Fibroblast of lung (primary cell): Measurements from ENCODE around the gene FAM47E. TPM values are rescaled to one million over a fixed set of nuclear protein-coding genes. Genes with fewer than 3 reads are reported as not detected.

Source experiments
- DNase-seq, 2 donors: peaks; one replicate each; pipeline versions ENCODE4 v3.0.0 to v3.0.0-alpha.2; 2010; ENCODE audit warnings: low read depth in 2 of 2
- H2AFZ ChIP-seq: 2 replicates; pipeline ENCODE4 v1.5.1; 2012; ENCODE audit warnings: low read length, control low read depth, inconsistent platforms
- H3K27ac ChIP-seq: 2 replicates; pipeline ENCODE4 v1.5.1; 2011; ENCODE audit warnings: low read length, control low read depth; ENCODE audit not compliant: insufficient read depth
- H3K27me3 ChIP-seq: 2 replicates; pipeline ENCODE4 v1.5.1; 2011; ENCODE audit warnings: mild to moderate bottlenecking, low read length; ENCODE audit not compliant: control insufficient read depth, insufficient read depth
- H3K36me3 ChIP-seq: 2 replicates; pipeline ENCODE4 v1.5.1; 2011; ENCODE audit warnings: low read length; ENCODE audit not compliant: control insufficient read depth, insufficient read depth
- H3K4me1 ChIP-seq: 2 replicates; pipeline ENCODE4 v1.5.1; 2011; ENCODE audit warnings: low read length; ENCODE audit not compliant: control insufficient read depth, insufficient read depth; ENCODE audit errors: extremely low read depth
- H3K4me2 ChIP-seq: 2 replicates; pipeline ENCODE4 v1.5.1; 2011; ENCODE audit warnings: low read length, control low read depth; ENCODE audit not compliant: insufficient read depth; ENCODE audit errors: extremely low read depth
- H3K4me3 ChIP-seq, 4 experiments: fragments of 200-600 bp in 1 of 4; sonication (generic) in 1 of 4; replicated peaks in 1 of 4; 2 replicates each; pipeline ENCODE4 v1.5.1; 2011 to 2016; ENCODE audit warnings: low read length in 4 of 4, low read depth in 3 of 4, mild to moderate bottlenecking in 3 of 4, control low read depth in 2 of 4, inconsistent platforms in 1 of 4, mixed read lengths in 1 of 4; ENCODE audit not compliant: insufficient read depth in 1 of 4; ENCODE audit errors: control extremely low read depth in 1 of 4
- H3K79me2 ChIP-seq: 2 replicates; pipeline ENCODE4 v1.5.1; 2012; ENCODE audit warnings: mild to moderate bottlenecking, low read length, inconsistent platforms; ENCODE audit not compliant: control insufficient read depth, insufficient read depth
- H3K9ac ChIP-seq: 2 replicates; pipeline ENCODE4 v1.5.1; 2011; ENCODE audit warnings: mild to moderate bottlenecking, low read length, control low read depth; ENCODE audit not compliant: insufficient read depth
- H3K9me3 ChIP-seq: 2 replicates; pipeline ENCODE4 v1.5.1; 2012; ENCODE audit warnings: low read depth, low read length; ENCODE audit not compliant: control insufficient read depth, insufficient read depth
- H4K20me1 ChIP-seq: 2 replicates; pipeline ENCODE4 v1.5.1; 2011; ENCODE audit warnings: low read length; ENCODE audit not compliant: control insufficient read depth, insufficient read depth; ENCODE audit errors: extremely low read depth
- EZH2 ChIP-seq: IDR thresholded peaks from 2 replicates; pipeline ENCODE4 v1.5.1; 2012; ENCODE audit warnings: low read length, control low read depth, mild to moderate bottlenecking; ENCODE audit errors: missing control alignments
- polyA plus RNA-seq, 2 donors: library from polyadenylated mRNA; depleted of rRNA in 1 of 2; stranded (reverse) in 1 of 2; unstranded in 1 of 2; fragments of >200 nt; gene quantifications; 2 replicates each; pipeline ENCODE4 v1.2.1, GENCODE V29; 2011 to 2012; ENCODE audit warnings: missing spikeins in 1 of 2
- total RNA-seq: library from RNA; depleted of rRNA; stranded (reverse); fragments of >200 nt; gene quantifications from 2 replicates; pipeline ENCODE4 v1.2.1, GENCODE V29; 2014
- TF ChIP-seq, protein P1 (sequence below), 2 donors: IDR thresholded peaks in 1 of 2; conservative IDR thresholded peaks in 1 of 2; 1 replicate in 1 of 2; 2 replicates in 1 of 2; pipeline ENCODE4 v1.5.1; 2011 to 2012; ENCODE audit warnings: low read length in 2 of 2, control low read depth in 1 of 2, inconsistent platforms in 1 of 2, low read depth in 1 of 2, mild to moderate bottlenecking in 1 of 2

Gene FAM47E
- total and polyA plus RNA-seq, 2 donors (not counting 1 experiment from before 2014, with no cell fraction given) = 0.12 to 0.99 TPM

DNA sequence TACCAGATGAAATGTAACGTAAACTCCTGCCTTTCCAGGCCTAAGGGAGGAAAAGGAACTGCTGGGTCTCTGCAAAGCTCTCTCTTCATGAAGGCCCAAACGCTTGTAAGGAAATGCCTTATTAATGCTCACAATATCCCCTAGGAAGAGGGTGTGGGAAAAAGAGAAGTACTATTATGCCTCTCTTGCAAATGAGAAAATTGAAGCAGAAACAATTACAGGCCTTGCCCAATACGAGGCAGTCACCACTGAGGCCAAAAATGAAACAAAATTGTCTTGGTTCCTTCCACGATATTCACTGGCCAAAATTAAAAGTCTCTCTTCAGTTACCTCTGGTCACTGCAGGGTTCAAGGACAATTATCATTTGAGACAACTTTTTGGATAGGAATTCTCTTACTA, 41.1 kb upstream of the FAM47E start:
- no peak for DNase-seq
- Histone ChIP-seq H3K27ac (peak overlapping the region; percentile 18), H3K79me2 (peaks cover 75% of the 10 kb centered on the region), H2AFZ (no peak overlapping the region), H3K27me3 (no peaks in the 10 kb centered on the region), H3K9me3 (no peaks in the 10 kb centered on the region), H3K36me3 (no peaks in the 10 kb centered on the region), H3K9ac (no peak overlapping the region), H4K20me1 (no peaks in the 10 kb centered on the region), H3K4me2 (peak overlapping the region; percentile 99), H3K4me1 (peaks cover 28% of the 10 kb centered on the region), H3K4me3 (peak overlapping the region in 3 of 4 experiments; percentile 68 to 93 (median 82))
- no peak for TF ChIP-seq EZH2
- TF ChIP-seq, protein P1, sequence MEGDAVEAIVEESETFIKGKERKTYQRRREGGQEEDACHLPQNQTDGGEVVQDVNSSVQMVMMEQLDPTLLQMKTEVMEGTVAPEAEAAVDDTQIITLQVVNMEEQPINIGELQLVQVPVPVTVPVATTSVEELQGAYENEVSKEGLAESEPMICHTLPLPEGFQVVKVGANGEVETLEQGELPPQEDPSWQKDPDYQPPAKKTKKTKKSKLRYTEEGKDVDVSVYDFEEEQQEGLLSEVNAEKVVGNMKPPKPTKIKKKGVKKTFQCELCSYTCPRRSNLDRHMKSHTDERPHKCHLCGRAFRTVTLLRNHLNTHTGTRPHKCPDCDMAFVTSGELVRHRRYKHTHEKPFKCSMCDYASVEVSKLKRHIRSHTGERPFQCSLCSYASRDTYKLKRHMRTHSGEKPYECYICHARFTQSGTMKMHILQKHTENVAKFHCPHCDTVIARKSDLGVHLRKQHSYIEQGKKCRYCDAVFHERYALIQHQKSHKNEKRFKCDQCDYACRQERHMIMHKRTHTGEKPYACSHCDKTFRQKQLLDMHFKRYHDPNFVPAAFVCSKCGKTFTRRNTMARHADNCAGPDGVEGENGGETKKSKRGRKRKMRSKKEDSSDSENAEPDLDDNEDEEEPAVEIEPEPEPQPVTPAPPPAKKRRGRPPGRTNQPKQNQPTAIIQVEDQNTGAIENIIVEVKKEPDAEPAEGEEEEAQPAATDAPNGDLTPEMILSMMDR (conservative IDR thresholded peaks at IDR 0.05 in 1 of 2, IDR thresholded peaks at IDR 0.05 in 1 of 2; ENCODE audit: low read depth in 1 of 2, low read length in 2 of 2) = no peak

DNA sequence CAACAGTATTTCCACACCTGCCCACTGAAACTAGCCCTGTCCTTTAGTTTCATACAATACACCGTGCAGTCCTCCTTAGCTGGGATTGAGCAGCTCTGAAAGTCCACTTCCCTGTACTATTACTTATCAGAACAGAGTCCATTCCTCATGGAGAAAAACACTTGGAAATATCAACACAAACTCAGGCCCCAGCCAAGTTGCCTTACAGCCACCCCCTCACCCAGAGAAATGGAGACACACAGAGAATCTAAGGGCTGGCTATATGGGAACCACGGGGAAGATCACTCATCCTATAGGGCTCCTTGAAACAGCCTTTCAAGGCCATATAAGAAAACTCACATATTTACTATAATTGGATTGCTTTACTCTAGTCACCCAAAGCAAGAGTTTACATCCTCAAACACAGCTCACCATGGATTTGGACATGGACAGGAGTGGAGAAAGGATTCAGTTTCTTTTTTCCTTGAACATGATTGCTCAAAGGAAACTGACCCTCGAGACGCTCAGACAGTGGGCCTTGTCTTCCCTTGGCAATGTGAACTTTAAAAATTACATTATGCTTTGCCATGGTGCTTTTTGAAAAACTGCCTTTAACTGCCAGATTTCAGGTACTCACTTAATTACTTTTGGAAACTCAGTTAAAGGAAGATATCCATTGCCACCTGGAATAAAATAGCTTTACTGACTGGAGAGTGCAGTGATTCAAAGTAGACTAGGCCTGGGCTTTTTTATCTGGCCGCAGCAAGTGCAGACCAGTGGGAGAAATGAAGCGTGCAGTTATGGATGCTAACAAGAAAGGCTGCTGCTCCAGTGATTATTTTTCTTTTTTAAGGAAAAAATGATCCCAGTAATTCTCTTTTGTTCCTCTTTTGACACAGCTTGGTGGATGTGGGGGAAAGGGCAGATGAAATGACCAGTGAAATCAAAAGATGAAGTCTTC, 39.5 kb upstream of the FAM47E start:
- H3K9ac ChIP-seq = peak overlapping the region; percentile 91
- no peaks in the 10 kb centered on the region for H3K36me3 ChIP-seq
- no peaks in the 10 kb centered on the region for H3K9me3 ChIP-seq
- H2AFZ ChIP-seq = no peak overlapping the region
- peaks cover 59% of the 10 kb centered on the region for H3K79me2 ChIP-seq
- peaks cover 19% of the 10 kb centered on the region for H3K4me1 ChIP-seq
- H3K27ac ChIP-seq = peak overlapping the region; percentile 96
- peak; percentile 25 to 38 for DNase-seq
- peak overlapping the region; percentile 68 to 94 (median 88) for H3K4me3 ChIP-seq
- no peak for TF ChIP-seq EZH2
- TF ChIP-seq, protein P1 (conservative IDR thresholded peaks at IDR 0.05 in 1 of 2, IDR thresholded peaks at IDR 0.05 in 1 of 2; ENCODE audit: low read depth in 1 of 2, low read length in 2 of 2) = no peak
- no peaks in the 10 kb centered on the region for H3K27me3 ChIP-seq
- no peaks in the 10 kb centered on the region for H4K20me1 ChIP-seq
- H3K4me2 ChIP-seq = peak overlapping the region; percentile 99

DNA sequence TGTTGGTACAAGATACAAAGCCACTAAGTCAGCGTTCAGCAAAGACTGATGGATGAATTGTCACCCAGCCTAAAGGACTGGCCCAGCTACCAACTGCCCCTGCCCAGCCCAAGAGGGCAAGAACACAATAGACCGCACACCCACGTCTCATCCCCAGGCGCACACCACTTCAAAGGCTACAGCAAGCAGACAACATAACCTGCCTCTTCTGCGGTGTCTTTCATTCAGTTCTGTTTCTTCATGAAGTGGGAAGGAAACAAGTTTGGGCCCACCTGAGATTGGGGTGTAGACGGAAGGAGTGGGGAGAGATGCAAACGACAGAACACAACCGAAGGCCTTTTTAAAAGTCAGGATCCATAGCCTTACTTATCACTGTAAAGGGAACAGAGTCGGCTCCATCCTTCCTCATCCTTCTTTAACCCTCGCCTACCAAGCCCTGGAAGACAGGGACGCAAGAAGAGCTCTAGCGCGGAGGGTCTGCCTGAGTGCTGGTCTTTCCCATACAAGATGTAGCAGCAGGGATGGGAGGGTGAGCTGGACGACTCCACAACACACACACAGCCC, 38.6 kb upstream of the FAM47E start:
- H3K9me3 ChIP-seq = no peaks in the 10 kb centered on the region
- peak; percentile 60 to 68 for DNase-seq
- H3K79me2 ChIP-seq = peaks cover 50% of the 10 kb centered on the region
- no peaks in the 10 kb centered on the region for H3K36me3 ChIP-seq
- H3K4me2 ChIP-seq = peak overlapping the region; percentile 99
- H3K27me3 ChIP-seq = no peaks in the 10 kb centered on the region
- H3K4me3 ChIP-seq = peak overlapping the region; percentile 68 to 94 (median 88)
- H3K9ac ChIP-seq = peak overlapping the region; percentile 91
- no peaks in the 10 kb centered on the region for H4K20me1 ChIP-seq
- H2AFZ ChIP-seq = peak overlapping the region; percentile 54
- peak overlapping the region; percentile 96 for H3K27ac ChIP-seq
- TF ChIP-seq EZH2 = no peak
- TF ChIP-seq, protein P1 (conservative IDR thresholded peaks at IDR 0.05 in 1 of 2, IDR thresholded peaks at IDR 0.05 in 1 of 2; ENCODE audit: low read depth in 1 of 2, low read length in 2 of 2) = no peak
- peaks cover 14% of the 10 kb centered on the region for H3K4me1 ChIP-seq
